ENCODE results near the gene TNNT2.

GRCh38 chr1:201356701-201357100 is 20.8 kb downstream of the TNNT2 start:
- TF ChIP-seq SP4 (CRISPR knock-in tag; IDR thresholded peaks at IDR 0.05) (no peak), FOXM1 (CRISPR knock-in tag; IDR thresholded peaks at IDR 0.05) (no peak), GZF1 (CRISPR knock-in tag; IDR thresholded peaks at IDR 0.05) (no peak), ZNF800 (CRISPR knock-in tag; IDR thresholded peaks at IDR 0.05) (no peak), TBX2 (CRISPR knock-in tag; IDR thresholded peaks at IDR 0.05; ENCODE audit: borderline replicate concordance) (no peak), SMAD1 (CRISPR knock-in tag; IDR thresholded peaks at IDR 0.05; ENCODE audit: borderline replicate concordance, low read depth) (no peak), NCOA2 (CRISPR knock-in tag; IDR thresholded peaks at IDR 0.05) (no peak), FOXP1 (IDR thresholded peaks at IDR 0.05) (no peak), FOXP1 (CRISPR knock-in tag; IDR thresholded peaks at IDR 0.05) (no peak), ZNF17 (CRISPR knock-in tag; IDR thresholded peaks at IDR 0.05) (no peak)
